AG10803 (cell line): ENCODE data around the gene TMEM43.
"Not testable (repeated sequence)": the region's sequence is repeated elsewhere in the genome, so short reads cannot be mapped to it uniquely, and the experiment has no call there.

ENCODE experiments used
- DNase-seq: peaks from one replicate; pipeline ENCODE4 v3.0.0; 2010; ENCODE audit warnings: low read depth
- H3K4me3 ChIP-seq: 2 replicates; pipeline ENCODE4 v1.5.1; 2011; ENCODE audit warnings: mild to moderate bottlenecking, low read length, control low read depth
- TF ChIP-seq, protein P1 (sequence below): conservative IDR thresholded peaks from 2 replicates; pipeline ENCODE4 v1.5.1; 2011; ENCODE audit warnings: mild to moderate bottlenecking, low read length, control low read depth, inconsistent platforms

Gene TMEM43, protein sequence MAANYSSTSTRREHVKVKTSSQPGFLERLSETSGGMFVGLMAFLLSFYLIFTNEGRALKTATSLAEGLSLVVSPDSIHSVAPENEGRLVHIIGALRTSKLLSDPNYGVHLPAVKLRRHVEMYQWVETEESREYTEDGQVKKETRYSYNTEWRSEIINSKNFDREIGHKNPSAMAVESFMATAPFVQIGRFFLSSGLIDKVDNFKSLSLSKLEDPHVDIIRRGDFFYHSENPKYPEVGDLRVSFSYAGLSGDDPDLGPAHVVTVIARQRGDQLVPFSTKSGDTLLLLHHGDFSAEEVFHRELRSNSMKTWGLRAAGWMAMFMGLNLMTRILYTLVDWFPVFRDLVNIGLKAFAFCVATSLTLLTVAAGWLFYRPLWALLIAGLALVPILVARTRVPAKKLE

GRCh38 chr3:14124615-14125192, at the start of gene TMEM43, which contains the start of gene CHCHD4:
TSS of gene TMEM43 (plus strand) at chr3:14125052. CDS start at chr3:14125194, 142 bp downstream.
TSS of gene CHCHD4 (minus strand) at chr3:14124870. CDS start at chr3:14124676, 194 bp downstream.
- TF ChIP-seq, protein P1, sequence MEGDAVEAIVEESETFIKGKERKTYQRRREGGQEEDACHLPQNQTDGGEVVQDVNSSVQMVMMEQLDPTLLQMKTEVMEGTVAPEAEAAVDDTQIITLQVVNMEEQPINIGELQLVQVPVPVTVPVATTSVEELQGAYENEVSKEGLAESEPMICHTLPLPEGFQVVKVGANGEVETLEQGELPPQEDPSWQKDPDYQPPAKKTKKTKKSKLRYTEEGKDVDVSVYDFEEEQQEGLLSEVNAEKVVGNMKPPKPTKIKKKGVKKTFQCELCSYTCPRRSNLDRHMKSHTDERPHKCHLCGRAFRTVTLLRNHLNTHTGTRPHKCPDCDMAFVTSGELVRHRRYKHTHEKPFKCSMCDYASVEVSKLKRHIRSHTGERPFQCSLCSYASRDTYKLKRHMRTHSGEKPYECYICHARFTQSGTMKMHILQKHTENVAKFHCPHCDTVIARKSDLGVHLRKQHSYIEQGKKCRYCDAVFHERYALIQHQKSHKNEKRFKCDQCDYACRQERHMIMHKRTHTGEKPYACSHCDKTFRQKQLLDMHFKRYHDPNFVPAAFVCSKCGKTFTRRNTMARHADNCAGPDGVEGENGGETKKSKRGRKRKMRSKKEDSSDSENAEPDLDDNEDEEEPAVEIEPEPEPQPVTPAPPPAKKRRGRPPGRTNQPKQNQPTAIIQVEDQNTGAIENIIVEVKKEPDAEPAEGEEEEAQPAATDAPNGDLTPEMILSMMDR: no peak
- peak; percentile 99 for DNase-seq
- peak within 1 kb of the TSS; percentile 99 for H3K4me3 ChIP-seq

DNA sequence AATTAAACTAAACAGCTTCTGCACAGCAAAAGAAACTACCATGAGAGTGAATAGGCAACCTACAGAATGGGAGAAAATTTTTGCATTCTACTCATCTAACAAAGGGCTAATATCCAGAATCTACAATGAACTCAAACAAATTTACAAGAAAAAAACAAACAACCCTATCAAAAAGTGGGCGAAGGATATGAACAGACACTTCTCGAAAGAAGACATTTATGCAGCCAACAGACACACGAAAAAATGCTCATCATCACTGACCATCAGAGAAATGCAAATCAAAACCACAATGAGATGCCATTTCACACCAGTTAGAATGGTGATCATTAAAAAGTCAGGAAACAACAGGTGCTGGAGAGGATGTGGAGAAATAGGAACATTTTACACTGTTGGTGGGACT, 49.6 kb upstream of the TMEM43 start:
- DNase-seq, H3K4me3 ChIP-seq: not testable (repeated sequence)

- DNase-seq: no peak
- TF ChIP-seq, protein P1: no peak
Observed at GRCh38 chr3:14077310-14077709, 47.5 kb upstream of the TMEM43 start.

DNA sequence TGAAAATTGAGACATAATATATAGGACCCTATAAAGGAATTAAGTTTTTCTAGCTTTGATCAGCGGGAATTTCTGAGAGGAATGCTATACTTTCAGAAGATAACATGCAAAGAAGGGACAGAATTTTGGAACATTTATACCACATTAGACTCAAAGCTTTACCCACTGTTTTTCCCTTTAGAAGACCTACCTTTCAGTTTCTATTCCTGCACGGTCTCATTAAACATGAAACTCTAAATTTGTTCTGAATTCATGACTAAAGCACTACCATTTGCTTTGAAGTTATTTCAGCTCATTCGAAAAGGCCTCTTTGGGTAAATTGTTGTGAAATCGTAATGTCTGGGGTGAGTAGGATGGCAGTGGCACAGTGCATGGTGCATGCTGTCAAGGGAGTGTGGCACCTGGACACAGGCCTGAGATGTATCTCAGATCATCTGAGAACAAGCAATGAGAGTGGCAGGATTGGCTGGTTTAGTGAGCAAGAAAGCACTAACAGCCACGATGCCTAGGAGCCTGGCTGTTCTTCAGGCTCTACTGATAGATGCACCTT, 42.7 kb upstream of the TMEM43 start:
- TF ChIP-seq, protein P1: no peak
- DNase-seq: no peak
- no peak overlapping the region for H3K4me3 ChIP-seq

More at GRCh38 chr3:14077310-14077709, 47.5 kb upstream of the TMEM43 start:
- no peak overlapping the region for H3K4me3 ChIP-seq

- DNase-seq, H3K4me3 ChIP-seq: not testable (repeated sequence)
Observed at GRCh38 chr3:14087461-14087860, 37.4 kb upstream of the TMEM43 start.

DNA sequence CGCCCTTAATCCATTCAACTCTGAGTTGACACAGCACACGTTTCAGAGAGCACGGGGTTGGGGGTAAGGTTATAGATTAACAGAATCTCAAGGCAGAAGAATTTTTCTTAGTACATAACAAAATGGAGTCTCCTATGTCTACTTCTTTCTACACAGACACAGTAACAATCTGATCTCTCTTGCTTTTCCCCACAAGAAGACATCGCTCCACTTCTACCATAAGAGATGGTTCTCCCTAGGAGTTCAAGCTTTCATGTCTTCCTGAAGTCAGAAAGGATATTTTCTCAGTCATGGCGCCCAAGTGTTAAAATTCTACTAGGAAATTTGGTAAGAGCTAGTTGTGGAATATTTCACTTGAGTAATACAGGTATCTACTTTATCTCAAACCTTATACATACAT, 32.9 kb upstream of the TMEM43 start:
- H3K4me3 ChIP-seq, DNase-seq: not testable (repeated sequence)

DNA sequence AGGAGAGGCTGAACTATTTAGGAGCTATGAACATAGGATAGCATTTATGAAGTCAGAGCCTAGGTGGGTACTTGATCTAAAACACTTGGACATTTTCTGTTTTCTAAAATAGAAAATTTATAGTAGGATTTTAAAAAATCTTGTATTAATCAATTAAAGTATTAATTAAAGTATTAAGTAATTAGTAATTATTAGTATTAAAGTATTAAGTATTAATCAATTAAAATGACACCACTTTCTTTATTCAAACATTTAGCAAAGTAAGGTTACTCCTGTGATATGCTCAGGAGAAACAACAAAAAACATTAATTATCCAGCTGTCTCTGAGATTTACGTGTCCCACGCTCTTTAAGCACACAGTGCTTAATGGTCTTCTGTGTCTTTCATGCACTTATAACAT, 32.4 kb upstream of the TMEM43 start:
- H3K4me3 ChIP-seq: no peak overlapping the region
- no peak for DNase-seq
- TF ChIP-seq, protein P1: no peak

- H3K4me3 ChIP-seq: no peak overlapping the region
- TF ChIP-seq, protein P1: no peak
- no peak for DNase-seq
Observed at GRCh38 chr3:14093831-14094230, 31.0 kb upstream of the TMEM43 start.
